Activated CD4-positive, alpha-beta T cell treated with anti-CD3 and anti-CD28 coated beads, Interleukin-2, amount 50 U/mL, for 1 hour (primary cell): Measurements from ENCODE around the gene RMND1.
"Not testable (repeated sequence)": the region's sequence is repeated elsewhere in the genome, so short reads cannot be mapped to it uniquely, and the experiment has no call there.

Source experiments
- DNase-seq: peaks from one replicate; pipeline ENCODE4 v3.0.0-alpha.2; 2020

RMND1 gene

GRCh38 chr6:151451417-151451949 is 443 bp downstream of the RMND1 start:
- DNase-seq, result no peak

DNA sequence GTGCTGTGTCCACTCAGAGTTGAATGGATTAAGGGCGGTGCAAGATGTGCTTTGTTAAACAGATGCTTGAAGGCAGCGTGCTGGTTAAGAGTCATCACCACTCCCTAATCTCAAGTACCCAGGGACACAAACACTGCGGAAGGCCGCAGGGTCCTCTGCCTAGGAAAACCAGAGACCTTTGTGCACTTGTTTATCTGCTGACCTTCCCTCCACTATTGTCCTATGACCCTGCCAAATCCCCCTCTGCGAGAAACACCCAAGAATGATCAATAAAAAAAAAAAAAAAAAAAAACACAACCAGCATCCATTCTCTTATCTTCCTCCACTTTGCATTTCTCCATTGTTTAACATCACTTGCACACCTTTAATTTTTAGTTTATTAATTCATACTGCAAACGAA is 998 bp downstream of the RMND1 start:
- DNase-seq, result not testable (repeated sequence)

DNA sequence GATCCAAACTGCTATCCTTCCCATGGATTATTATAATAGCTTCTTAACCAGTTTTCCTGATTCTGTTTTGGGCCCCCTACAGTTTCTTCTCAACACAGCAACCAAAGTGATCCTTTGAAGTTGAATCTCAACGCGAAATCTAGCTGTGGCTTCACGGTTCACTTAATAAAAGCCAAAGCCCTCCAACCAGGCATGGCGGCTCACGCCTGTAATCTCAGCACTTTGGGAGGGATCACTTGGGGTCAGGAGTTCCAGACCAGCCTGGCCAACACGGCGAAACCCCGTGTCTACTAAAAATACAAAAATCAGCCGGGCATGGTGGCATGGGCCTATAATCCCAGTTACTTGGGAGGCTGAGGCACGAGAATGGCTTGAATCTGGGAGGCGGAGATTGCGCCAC is 3.3 kb downstream of the RMND1 start:
- DNase-seq, result no peak

DNA sequence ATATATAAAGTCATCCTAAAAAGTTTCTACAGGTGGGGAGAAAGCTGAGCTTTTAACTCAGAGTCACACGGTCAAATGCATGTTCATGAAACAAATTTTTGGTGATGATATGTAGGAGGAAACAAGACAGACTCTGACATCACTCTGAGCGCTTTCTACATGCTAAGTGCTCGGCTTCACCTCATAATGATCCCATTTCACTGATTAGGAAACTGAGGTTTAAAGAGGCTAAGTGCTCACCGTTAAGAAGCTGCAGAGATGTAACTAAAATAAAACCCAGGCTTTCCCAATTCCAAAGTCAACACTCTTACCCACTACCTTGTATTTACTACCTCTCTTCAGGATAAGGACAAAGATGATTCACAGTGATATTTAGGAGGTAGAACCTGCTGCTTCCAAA is 4.7 kb downstream of the RMND1 start:
- DNase-seq, result no peak

- DNase-seq, result no peak
Measured at GRCh38 chr6:151445482-151445881, 6.4 kb downstream of the RMND1 start.

DNA sequence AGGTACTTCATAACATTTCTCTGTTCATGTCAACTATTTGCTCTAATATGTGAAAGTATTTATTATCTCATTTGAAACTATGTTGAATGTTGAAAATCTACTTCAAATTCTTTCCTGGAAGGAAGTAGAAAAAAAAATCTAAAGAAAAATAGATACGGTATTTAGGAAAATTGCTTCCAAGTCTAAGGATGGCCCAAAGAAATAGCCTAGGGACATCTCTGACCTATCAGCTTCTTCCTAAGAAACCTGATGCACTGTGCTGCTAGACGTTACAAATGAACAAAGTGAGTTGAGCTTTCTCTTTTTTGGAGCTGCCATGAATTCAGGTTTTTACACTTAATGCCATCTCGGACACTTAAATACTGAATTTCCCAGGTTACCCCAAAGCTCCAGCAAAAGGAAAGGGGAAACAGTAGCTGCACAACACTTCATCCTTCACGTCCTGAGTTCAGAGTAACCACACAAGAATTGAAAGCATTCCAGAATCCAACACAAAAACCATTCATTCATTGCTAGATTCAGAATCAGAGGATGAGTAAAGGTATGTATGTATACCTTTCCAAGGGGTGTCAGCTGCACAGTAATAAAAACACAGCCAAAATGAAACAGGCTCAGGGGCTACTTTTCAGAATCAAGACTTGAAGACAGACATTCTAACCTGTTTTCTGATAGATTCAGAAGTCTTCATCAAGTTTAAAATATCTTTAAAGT is 7.9 kb downstream of the RMND1 start:
- no peak for DNase-seq

- no peak for DNase-seq
Measured at GRCh38 chr6:151443454-151443853, 8.5 kb downstream of the RMND1 start.

DNA sequence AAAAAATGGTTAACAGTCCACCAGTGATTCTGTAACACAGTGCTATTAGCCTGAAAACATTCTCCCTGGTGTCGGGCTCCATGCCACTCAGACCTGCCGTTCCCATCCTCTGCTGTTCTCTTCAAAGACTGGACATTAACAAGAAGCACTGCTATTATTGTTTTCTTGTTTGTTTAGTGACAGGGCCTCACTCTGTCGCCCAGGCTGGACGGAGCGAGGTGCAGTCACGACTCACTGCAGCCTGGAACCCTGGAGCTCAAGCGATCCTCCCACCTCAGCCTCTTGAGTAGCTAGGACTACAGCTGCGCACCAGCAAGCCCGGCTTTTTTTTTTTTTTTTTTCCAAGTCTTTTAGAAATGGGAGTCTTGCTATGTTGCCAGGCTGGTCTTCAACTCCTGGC is 9.6 kb downstream of the RMND1 start:
- no peak for DNase-seq

GRCh38 chr6:151441390-151442166 is 10.3 kb downstream of the RMND1 start:
- DNase-seq, result no peak

DNA sequence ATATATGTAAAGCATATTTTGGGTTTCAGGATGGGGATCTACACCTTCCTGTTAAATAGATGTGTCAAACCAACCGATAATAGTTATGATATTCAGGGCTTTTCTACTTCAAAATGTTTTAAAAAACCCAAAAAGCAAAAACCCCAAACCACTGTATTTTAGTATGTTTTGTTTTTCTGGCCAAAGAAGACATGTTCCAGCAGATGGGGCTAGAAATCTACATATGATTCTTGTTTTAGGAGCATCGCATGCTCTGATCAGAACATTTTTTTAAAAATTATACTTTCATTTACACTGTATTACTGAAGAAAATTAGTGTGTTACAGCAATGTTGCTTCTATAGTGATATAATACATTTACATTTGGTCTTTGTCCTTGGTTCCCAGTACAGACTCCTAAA is 11.0 kb downstream of the RMND1 start:
- no peak for DNase-seq

DNA sequence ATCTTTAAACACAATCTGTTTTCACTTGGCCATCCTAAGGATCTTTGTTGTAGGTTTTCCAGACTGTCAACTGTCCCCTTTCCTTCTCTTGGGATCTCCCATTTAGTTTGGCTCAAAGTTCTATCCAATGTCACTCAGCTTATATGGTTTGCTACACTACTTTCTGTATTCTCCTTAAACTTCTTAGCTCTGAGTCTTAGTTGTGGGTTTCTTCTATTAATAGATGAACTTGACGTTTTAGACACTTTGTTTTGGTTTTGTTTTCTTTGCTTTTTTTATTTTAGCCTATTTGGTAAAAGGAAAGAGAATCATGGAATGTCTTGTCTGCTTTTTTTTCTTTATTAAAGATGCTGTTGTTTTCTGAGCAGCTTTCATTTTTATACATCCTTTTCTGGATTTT is 11.4 kb downstream of the RMND1 start:
- DNase-seq, result no peak

GRCh38 chr6:151437401-151437800 is 14.5 kb downstream of the RMND1 start:
- DNase-seq, result no peak

GRCh38 chr6:151436802-151437201 is 15.1 kb downstream of the RMND1 start:
- DNase-seq, result no peak

GRCh38 chr6:151436300-151436699 is 15.6 kb downstream of the RMND1 start:
- DNase-seq, result no peak

- no peak for DNase-seq
Measured at GRCh38 chr6:151434369-151434768, 17.6 kb downstream of the RMND1 start.

- DNase-seq, result no peak
Measured at GRCh38 chr6:151432651-151433050, 19.3 kb downstream of the RMND1 start.

DNA sequence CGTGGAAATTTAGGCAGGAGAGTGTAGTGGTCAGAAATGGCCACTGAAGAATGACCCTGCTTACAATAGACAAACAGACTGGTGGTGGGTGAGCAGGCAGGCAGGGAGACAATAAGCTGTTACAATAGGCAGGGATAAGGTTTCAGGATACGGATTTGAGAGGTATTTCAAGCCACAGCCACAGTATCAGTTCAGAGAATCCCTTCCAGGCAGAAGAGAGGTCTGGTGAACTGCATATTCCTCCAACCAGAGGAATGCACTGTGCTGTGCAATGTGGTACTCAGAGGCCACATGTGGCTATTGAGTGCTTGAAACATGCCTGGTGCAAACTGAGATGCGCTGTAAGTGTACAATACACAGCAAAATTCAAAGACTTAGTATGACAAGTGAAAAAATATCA is 20.6 kb downstream of the RMND1 start:
- no peak for DNase-seq

GRCh38 chr6:151430886-151431285 is 21.0 kb downstream of the RMND1 start:
- no peak for DNase-seq

GRCh38 chr6:151428093-151428735 is 23.7 kb downstream of the RMND1 start:
- no peak for DNase-seq

DNA sequence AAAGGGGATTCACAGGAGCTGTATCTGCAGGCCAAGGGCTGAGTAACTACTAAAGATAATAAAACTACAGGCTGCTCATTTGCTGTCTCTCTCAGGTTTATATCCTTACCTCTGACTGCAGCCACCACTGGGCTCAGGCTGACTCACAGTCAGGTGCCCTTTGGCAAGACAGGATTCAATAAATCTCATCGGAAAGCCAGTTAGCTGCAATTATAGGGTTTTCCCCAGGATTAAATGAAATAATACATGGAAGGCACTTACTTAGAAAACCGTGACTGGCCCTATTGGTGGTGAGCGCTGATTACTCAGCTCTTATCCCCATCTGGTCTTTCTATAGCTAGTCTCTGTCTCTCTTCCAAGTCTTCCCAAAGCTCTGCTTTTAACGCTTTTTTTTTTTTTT is 26.4 kb downstream of the RMND1 start:
- no peak for DNase-seq

DNA sequence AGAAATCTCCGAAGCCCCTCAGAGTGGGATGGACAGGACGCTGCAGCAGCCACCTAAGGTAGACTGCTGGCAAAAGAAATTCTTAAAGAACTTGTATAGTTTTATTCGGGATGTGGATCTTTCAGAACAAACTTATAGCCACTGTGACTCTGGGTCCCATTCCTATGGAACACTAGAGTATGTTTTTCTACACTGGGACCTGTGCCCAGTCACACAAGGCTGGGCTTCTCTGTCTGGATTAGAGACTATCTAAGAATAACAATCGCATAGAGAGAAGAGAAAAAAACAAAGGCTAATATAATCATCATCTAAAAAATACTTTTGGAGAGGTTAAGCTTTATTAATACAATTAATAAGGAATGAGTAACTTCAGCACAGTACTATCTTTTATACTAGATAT is 28.9 kb downstream of the RMND1 start:
- DNase-seq, result no peak

- DNase-seq, result no peak
Measured at GRCh38 chr6:151417477-151417876, 34.4 kb downstream of the RMND1 start.

- no peak for DNase-seq
Measured at GRCh38 chr6:151414641-151415260, 37.2 kb downstream of the RMND1 start.
